Globus pallidus (tissue), 1 donor: Measurements from ENCODE around the gene ZDHHC14.
"Not testable (repeated sequence)": the region's sequence is repeated elsewhere in the genome, so short reads cannot be mapped to it uniquely, and the experiment has no call there.

Experiments used
- DNase-seq: peaks from one replicate; pipeline ENCODE4 v3.0.0-alpha.2; 2015; ENCODE audit warnings: low spot score

The ZDHHC14 gene

DNA sequence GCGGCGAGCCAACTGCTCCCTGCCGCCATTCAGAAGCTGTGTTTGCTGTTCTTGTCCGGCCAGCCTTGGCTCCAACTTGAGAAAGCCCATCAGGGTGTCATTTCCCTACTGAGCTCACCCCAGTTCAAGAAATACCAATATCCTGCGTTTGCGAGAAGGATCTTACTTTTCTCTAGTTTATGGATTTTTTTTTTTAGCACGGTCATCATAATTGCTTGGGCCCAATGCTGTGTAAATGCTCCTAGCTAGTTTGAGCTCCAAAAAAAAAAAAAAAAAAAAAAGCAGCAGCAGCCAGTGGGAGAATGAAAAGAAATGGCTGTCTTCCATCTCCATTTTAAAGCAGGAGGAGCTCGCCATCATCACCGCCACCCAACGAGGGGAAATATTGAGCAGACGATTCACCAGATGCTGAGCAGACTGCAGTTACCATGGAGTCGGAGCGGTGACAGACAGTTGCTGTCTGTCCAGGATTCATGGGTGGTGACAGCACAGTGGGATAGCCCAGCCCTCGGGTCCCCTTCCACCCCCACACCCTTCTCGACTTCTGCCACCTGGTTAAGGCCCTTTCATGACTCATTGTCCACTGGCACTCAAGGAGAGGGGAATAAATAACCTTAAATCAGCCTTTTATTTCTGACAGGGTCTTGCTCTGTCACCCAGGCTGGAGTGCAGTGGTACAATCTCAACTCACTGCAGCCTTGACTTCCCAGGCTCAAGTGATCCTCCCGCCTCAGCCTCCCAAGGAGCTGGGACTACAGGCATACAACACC is 309.6 kb downstream of the ZDHHC14 start:
- no peak for DNase-seq

DNA sequence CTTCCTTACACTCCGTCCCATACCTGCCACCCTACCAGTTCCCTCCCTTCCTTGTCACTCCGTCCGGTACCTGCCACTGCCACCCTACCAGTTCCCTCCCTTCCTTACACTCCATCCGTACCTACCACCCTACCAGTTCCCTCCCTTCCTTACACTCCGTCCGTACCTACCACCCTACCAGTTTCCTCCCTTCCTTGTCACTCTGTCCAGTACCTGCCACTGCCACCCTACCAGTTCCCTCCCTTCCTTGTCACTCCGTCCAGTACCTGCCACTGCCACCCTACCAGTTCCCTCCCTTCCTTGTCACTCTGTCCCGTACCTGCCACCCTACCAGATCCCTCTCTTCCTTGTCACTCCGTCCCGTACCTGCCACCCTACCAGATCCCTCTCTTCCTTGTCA is 310.6 kb downstream of the ZDHHC14 start:
- DNase-seq, result not testable (repeated sequence)

DNA sequence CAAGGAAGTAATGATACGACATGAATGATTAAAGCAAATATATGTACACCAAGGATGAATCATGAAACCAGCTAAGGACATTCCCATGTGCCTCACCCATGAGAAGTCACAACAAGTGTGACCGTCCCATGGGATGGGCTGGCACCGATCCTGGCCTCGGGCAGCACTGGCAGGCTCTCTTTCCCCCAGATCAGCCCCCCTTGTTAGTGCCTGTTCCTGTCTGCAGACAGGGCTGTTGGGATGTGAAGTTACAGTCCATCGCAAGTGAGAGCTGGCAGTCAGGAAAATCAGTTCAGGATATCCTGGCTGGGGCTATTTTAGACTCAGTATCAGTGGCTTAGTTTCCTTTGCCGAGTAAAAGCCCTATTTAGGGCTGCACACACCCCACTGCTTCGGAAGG is 312.9 kb downstream of the ZDHHC14 start:
- DNase-seq, result no peak

DNA sequence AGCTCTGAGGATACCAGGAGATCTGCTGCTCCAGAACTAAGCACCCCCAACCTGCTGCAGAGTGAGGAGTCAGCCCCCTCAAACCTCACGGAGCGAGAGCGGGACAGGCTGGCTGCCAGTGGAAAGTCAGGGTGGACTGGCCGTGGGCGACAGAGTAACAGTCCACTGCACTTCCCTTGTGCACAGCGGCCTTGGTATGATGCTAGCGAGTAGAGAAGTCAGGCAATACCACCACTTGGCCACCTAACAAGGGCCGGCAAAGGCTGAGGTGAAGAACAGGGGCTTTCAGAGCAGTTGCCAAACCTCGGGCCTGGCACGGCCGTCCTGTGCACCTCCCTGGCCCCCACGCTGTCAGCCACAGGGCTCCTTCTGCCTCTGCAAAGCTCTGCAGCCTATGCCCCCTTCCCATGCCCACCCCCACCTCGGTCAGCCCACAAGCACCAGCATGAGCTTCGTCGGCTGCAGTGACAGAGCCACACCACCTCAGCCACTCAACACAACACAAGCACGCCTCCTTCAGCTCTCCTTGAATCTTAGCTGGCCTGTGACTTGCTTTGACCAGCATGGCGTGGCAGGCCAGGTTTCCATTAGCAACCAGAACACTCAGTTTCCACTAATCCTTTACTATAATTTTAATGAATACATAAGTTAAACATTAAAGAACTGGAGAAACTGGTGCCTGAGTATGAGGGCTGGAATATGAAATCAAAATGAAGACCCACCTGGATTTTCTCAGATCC is 314.5 kb downstream of the ZDHHC14 start:
- DNase-seq, result no peak

GRCh38 chr6:157699777-157700636 is 319.0 kb downstream of the ZDHHC14 start:
- DNase-seq, result no peak

DNA sequence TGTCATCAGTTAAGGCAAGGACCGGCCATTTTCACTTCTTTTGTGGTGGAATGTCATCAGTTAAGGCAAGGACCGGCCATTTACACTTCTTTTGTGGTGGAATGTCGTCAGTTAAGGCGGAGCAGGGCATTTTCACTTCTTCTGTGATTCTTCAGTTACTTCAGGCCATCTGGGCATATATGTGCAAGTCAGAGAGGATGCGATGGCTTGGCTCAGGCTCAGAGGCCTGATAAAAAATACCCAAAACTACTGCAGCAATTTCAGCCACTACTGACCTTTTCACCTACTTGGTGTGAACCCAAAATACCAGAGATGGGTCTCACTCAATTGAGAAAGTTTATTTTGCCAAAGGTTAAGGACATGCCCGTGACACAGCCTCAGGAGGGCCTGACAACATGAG is 325.4 kb downstream of the ZDHHC14 start:
- DNase-seq, result not testable (repeated sequence)

GRCh38 chr6:157706883-157707282 is 325.9 kb downstream of the ZDHHC14 start:
- no peak for DNase-seq

DNA sequence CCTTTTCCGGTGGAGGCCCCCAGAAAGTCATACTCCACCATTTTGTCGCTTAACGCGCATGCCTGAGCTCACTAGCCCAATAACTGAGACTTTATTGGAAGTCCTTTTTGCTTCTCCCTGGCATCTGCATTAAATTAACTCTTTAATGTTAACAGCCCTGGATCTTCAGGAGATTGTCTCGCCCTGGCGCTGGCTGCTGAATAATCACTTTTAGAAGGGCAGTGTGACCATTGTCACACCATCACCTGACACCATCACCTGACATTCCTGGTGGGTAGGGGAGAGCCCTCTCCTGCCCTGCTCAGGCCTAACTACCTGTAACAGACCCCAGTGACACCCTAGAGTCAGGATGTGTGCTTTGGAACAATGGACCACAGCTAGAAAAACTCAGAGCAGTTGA is 326.6 kb downstream of the ZDHHC14 start:
- DNase-seq, result no peak

DNA sequence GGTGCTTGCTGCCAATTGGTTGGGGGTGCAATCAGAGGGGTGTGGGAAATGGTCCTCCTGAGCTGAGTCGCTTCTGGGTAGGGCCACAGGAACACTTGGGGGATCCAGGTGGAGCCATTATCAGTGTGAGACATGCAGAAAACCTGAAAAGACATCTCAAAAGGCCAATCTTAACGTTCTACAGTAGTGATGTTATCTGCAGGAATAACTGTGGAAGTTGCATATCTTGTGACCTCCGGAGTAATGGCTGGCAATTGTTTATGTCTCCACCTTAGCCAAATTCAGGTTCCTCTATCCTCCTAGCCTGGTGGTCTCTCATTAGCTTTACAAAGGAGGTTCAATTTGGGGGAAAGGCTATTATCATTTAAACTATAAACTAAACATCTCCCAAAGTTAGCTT is 327.2 kb downstream of the ZDHHC14 start:
- no peak for DNase-seq

- no peak for DNase-seq
Measured at GRCh38 chr6:157708933-157709332, 327.9 kb downstream of the ZDHHC14 start.

DNA sequence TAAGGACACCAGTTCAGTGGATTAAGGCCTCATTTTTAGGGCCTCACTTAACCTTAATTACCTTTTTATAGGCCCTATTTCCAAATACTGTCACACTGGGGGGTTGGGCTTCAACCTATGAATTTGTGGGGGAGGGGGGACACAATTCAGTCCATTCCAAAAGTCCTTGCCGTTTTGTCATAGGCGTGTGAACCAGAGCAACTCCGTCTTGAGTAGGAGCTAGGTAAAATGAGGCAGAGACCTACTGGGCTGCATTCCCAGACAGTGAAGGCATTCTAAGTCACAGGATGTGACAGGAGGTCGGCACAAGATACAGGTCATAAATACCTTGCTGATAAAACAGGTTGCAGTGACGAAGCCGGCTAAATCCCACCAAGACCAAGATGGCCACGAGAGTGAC is 328.6 kb downstream of the ZDHHC14 start:
- no peak for DNase-seq

- no peak for DNase-seq
Measured at GRCh38 chr6:157710604-157711003, 329.6 kb downstream of the ZDHHC14 start.

DNA sequence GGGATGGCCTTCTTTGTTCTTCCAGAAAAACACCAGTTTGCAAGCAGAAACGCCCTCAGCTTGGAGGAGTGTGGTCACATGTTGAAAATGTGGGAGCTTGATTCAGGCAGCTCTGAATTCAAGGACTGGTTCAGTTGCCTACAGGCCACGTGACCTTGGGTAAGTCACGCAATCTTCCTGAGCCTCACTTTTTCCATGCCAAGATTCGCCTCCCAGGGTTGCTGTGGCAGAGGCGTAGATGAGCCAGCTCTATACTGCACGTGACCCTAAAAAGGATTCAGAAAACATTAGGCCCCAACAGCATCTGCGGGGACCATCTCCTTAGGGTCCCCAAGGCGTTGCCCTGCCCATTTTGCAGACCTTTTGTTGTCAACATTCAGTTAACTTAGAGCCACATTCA is 330.1 kb downstream of the ZDHHC14 start:
- DNase-seq, result no peak

GRCh38 chr6:157712585-157713295 is 331.8 kb downstream of the ZDHHC14 start:
- no peak for DNase-seq

DNA sequence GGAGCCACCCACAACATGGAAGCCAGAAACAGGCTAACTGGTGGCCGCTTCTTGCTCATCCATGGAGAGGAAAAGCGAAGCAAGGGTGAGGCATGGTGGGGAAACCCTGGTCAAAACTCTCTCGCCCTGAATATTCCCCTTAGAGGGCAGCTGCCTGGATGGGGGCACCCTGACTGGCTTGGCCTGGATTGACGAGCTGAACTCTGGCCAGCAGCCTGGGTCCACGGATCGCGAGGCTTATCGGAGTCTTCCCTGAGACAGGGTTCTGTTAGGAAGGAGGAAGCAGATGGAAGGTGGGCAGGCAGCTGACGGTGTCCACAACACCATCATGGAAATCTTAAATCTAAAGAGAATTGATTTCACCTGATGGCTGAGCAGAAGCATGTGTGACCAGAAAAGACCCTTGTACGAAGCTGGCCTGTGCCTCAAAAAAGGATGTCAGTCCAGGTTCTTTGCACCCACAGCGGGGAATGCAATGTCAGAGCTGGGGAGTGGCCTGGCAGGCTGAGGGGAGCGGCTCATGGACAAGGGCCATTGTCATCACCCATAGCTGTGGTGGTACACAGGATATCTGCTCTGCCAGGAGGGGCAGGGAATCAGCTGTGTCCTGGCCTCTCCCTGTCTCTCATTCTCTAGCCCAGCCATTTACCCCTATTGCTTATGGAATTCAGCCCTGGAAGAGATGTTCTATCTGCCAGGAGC is 332.6 kb downstream of the ZDHHC14 start:
- DNase-seq, result no peak

DNA sequence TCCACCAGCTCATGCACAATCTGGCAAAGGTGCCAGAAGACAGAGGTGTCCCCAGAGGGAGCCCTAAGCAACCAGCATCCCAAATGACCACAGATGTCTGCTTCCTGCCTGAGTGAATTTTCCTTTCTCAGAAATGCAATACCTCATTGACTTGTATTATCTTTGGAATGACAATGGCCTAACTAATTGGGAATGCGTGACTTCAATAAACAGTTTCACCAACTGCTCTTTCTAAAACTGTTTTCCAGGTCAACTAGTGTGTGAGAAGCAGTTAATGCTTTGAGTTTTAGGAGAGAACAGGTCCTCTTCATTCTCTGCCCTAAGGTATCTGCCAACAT is 333.1 kb downstream of the ZDHHC14 start:
- no peak for DNase-seq

- no peak for DNase-seq
Measured at GRCh38 chr6:157715728-157716164, 334.8 kb downstream of the ZDHHC14 start.

DNA sequence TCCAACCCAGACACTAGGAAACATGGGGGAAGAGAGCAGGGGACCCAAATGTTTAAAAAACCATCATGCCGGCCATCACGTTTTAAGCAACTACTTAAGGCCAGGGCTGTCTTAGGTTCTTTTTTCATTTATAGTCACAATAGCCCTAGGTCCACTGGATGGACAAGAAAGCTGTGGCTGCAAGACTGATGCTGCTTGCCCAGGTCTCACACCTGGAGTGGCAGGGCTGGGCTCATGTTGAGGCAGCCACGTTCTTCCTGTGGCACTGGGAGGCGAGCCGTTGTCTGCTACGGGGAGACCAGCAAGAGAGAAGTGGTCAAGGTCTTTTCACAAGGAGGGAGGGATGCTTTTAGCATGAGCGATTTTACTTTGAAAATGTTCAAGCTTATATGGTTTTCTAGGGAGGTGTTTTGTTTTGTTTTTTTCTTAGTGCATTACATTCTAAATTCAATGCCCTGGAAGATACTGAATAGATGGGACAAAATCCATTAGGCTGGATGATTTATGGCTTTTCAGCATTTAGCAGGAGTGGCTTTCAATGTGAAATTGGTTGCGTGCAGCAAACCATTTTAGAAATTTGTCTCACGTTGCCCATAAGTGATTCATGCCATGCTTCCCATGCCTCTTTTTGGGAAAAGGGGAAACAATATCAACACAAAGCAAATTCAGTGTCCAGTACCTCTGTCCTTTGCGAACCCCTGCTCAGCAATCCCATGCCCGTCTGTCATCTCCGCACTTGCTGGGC is 335.4 kb downstream of the ZDHHC14 start:
- DNase-seq, result no peak

- no peak for DNase-seq
Measured at GRCh38 chr6:157717340-157717748, 336.4 kb downstream of the ZDHHC14 start.

- no peak for DNase-seq
Measured at GRCh38 chr6:157718503-157719187, 337.7 kb downstream of the ZDHHC14 start.
